Kidney (tissue), 14 donors: ENCODE measurements around the gene ACOXL. TPM values are rescaled to one million over a fixed set of nuclear protein-coding genes. Genes with fewer than 3 reads are reported as not detected.

ENCODE experiments used
- DNase-seq, 5 donors: peaks; one replicate each; pipeline ENCODE4 v3.0.0-alpha.2; 2013 to 2020
- FAIRE-seq: peaks from 2 replicates; lab custom pipeline; 2012; peaks lifted over from hg19 to GRCh38; lab: Jason Lieb, UNC
- H3K27ac ChIP-seq, 2 donors: one replicate each; pipeline ENCODE4 v1.7.0; 2013; ENCODE audit warnings: low read depth in 2 of 2, low read length in 2 of 2, inconsistent platforms in 1 of 2
- H3K27me3 ChIP-seq: one replicate; pipeline ENCODE4 v1.7.1; 2013; ENCODE audit warnings: low read length, inconsistent platforms; ENCODE audit not compliant: control insufficient read depth, insufficient read depth
- H3K36me3 ChIP-seq, 3 donors: one replicate each; pipeline versions ENCODE4 v1.7.0 to v1.7.1; 2013; ENCODE audit warnings: low read length in 3 of 3, control low read depth in 1 of 3, inconsistent platforms in 1 of 3; ENCODE audit not compliant: insufficient read depth in 3 of 3, control insufficient read depth in 2 of 3
- H3K4me1 ChIP-seq, 3 donors: one replicate each; pipeline versions ENCODE4 v1.7.0 to v1.7.1; 2013; ENCODE audit warnings: low read length in 3 of 3, inconsistent platforms in 1 of 3, low read depth in 1 of 3; ENCODE audit not compliant: control insufficient read depth in 2 of 3, insufficient read depth in 2 of 3
- H3K4me3 ChIP-seq, 3 donors: one replicate each; pipeline versions ENCODE4 v1.7.0 to v1.8.1; 2013; ENCODE audit warnings: low read length in 3 of 3, control low read depth in 1 of 3, inconsistent platforms in 1 of 3
- H3K9ac ChIP-seq, 3 donors: one replicate each; pipeline versions ENCODE4 v1.7.0 to v1.7.1; 2013; ENCODE audit warnings: low read length in 3 of 3, control low read depth in 1 of 3, inconsistent platforms in 1 of 3
- H3K9me3 ChIP-seq, 3 donors: one replicate each; pipeline versions ENCODE4 v1.7.0 to v1.7.1; 2013; ENCODE audit warnings: low read length in 3 of 3, control low read depth in 1 of 3, inconsistent platforms in 1 of 3; ENCODE audit not compliant: control insufficient read depth in 2 of 3, insufficient read depth in 1 of 3
- intact Hi-C: fragments of 100-400 bp; cut with DNase I; formaldehyde crosslinking; loops from one replicate; pipeline ENCODE4 v1.11.1; 2022
- polyA plus RNA-seq: library from polyadenylated mRNA; stranded (reverse); fragments of 350-450 nt; fragmentation: Illumina TruSeq; extraction: RNeasy Lipid Tissue Mini Kit (QIAGEN cat#74804); gene quantifications from one replicate; pipeline ENCODE4 v1.2.3, GENCODE V29; 2014; ENCODE audit warnings: low read depth, low replicate concordance; ENCODE audit not compliant: insufficient read depth
- total RNA-seq: library from RNA; stranded (reverse); fragmentation: NEBNext Ultra II Directional; extraction: Animal tissue kit (Norgen Biotek cat#: 25700); gene quantifications from one replicate; pipeline ENCODE4 v1.2.1, GENCODE V29; 2021
- TF ChIP-seq, protein P1 (sequence below): IDR thresholded peaks from 3 replicates; pipeline ENCODE4 v1.5.1; 2012; ENCODE audit warnings: mild to moderate bottlenecking, moderate library complexity, borderline replicate concordance; ENCODE audit not compliant: insufficient read depth; ENCODE audit errors: extremely low read depth
- donor health status: control.
- donor health status: control.
- donor health status: control.
- donor health status: control.
- donor health status: control.
- donor health status: DM: yes; HTN: yes; CAD: no.
- donor health status: Normal renal cell carcinoma (clear cell type).

ACOXL gene
- total and polyA plus RNA-seq, 2 donors from 2014 or later: 2.0 TPM; not detected in 1

DNA sequence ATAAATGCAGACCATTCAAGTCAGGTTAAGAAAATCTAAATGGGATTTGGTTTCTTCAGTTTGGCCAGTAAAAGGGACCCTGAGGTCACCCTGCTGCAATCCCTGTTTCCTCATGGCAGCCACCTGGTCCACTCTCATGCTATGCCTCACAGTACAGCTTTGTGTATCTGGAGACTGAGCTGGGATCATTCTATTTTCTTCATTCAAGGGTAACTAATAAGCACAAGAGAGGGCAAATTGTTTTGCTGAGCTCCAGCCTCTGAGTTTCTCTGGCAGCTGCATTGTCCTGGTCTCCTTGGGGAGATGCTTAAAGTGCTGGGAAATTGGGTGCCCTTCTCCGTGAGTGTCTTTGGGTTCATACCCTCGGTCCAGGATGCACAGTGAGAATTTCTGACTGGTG lies 369.8 kb downstream of the ACOXL start:
- no peak overlapping the region for H3K4me3 ChIP-seq
- no peak overlapping the region for H3K27ac ChIP-seq
- DNase-seq (no peak), FAIRE-seq (no peak)
- H3K27me3 ChIP-seq: no peaks in the 10 kb centered on the region
- H3K9ac ChIP-seq: no peak overlapping the region
- no peaks in the 10 kb centered on the region for H3K36me3 ChIP-seq
- no peaks in the 10 kb centered on the region for H3K9me3 ChIP-seq
- intact Hi-C loops: no loop called here
- H3K4me1 ChIP-seq: no peaks in the 10 kb centered on the region
- TF ChIP-seq, protein P1, sequence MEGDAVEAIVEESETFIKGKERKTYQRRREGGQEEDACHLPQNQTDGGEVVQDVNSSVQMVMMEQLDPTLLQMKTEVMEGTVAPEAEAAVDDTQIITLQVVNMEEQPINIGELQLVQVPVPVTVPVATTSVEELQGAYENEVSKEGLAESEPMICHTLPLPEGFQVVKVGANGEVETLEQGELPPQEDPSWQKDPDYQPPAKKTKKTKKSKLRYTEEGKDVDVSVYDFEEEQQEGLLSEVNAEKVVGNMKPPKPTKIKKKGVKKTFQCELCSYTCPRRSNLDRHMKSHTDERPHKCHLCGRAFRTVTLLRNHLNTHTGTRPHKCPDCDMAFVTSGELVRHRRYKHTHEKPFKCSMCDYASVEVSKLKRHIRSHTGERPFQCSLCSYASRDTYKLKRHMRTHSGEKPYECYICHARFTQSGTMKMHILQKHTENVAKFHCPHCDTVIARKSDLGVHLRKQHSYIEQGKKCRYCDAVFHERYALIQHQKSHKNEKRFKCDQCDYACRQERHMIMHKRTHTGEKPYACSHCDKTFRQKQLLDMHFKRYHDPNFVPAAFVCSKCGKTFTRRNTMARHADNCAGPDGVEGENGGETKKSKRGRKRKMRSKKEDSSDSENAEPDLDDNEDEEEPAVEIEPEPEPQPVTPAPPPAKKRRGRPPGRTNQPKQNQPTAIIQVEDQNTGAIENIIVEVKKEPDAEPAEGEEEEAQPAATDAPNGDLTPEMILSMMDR: no peak

DNA sequence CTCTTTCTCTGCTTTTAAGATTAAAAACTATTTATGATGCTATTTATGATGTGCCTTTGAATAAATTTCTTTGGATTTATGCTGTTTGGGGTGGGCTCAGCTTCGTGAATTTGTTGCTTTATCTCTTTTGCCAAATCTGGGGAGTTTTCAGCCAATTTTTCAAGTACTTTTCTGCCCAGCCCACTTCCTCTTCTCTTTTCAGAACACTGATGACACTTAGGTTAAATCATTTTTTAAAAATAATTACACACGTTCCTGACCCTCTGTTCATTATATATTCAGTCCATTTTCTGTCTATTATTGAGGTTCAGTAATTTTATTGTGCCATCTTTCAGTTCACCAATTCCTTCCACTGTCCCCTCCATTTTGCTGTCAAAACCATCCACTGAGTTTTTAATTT lies 373.6 kb downstream of the ACOXL start:
- TF ChIP-seq, protein P1: no peak
- Histone ChIP-seq H3K27ac (no peak overlapping the region), H3K4me1 (no peaks in the 10 kb centered on the region), H3K27me3 (no peaks in the 10 kb centered on the region), H3K36me3 (no peaks in the 10 kb centered on the region), H3K4me3 (no peak overlapping the region), H3K9me3 (no peaks in the 10 kb centered on the region), H3K9ac (no peak overlapping the region)
- no peak for DNase-seq
- intact Hi-C loops: no loop called here
- FAIRE-seq: no peak

DNA sequence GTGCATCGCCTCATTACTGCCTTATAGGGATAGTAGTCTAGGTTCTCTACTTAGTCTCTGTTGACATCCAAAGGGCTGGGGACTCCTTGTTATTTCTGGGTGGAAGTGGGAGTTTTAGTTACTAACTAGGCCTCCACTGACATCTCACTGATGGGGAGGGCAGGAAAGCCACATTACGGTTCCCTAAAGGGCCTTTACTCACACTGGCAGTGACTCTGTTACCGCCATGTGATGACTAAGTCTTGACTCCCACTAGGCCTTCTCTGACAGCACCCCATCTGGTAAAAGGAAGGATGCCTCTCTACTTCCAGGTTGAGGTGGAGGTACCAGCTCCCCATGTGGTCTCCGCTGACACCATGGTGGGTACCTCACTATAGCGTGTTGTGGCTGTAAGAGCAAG lies 374.3 kb downstream of the ACOXL start:
- H3K36me3 ChIP-seq: no peaks in the 10 kb centered on the region
- H3K4me3 ChIP-seq: no peak overlapping the region
- no peak overlapping the region for H3K27ac ChIP-seq
- no peaks in the 10 kb centered on the region for H3K27me3 ChIP-seq
- FAIRE-seq (no peak), DNase-seq (no peak)
- intact Hi-C loops: no loop called here
- H3K9ac ChIP-seq: no peak overlapping the region
- TF ChIP-seq, protein P1: no peak
- H3K9me3 ChIP-seq: no peaks in the 10 kb centered on the region
- H3K4me1 ChIP-seq: no peaks in the 10 kb centered on the region

DNA sequence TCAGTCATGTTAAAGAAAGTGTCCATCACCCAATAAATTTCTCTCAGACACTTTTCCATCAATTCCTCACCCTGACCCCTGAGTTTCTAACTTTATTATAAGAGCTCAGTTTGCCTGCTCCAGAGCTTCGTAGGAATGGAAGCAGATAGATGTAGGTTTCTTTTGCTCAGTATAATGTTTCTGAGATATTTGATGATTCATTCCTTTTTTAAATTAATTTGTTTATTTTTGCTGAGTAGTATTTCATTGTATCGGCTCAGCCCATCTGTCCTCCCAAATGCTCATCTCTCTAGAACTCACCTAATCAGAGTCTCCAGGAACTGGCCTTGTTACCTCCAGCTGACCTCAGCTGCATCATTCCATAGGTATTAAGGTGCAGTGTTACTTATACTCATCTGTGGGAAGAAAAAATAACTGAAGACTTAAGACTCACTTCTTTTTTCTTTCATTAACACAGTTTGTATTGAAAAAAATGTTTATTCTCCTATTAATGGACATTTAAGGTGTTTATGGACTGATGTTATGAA lies 376.4 kb downstream of the ACOXL start:
- intact Hi-C loops: no loop called here
- H3K9me3 ChIP-seq: no peaks in the 10 kb centered on the region
- H3K9ac ChIP-seq: no peak overlapping the region
- FAIRE-seq: no peak
- H3K36me3 ChIP-seq: no peaks in the 10 kb centered on the region
- H3K27me3 ChIP-seq: no peaks in the 10 kb centered on the region
- H3K4me3 ChIP-seq: no peak overlapping the region
- H3K4me1 ChIP-seq: no peaks in the 10 kb centered on the region
- TF ChIP-seq, protein P1: no peak
- H3K27ac ChIP-seq: no peak overlapping the region
- DNase-seq: no peak
